ENCODE measurements around the gene LPP.

- TF ChIP-seq CEBPB (IDR thresholded peaks at IDR 0.05; ENCODE audit: low read depth) (no peak), FOSL1 (IDR thresholded peaks at IDR 0.05; ENCODE audit: low read depth) (no peak), EZH2 (IDR thresholded peaks at IDR 0.05) (no peak)
Measured at GRCh38 chr3:188408831-188409230, 254.9 kb downstream of the LPP start.
